GM15510 (cell line): ENCODE data around the gene GPC5.

ENCODE experiments used
- POLR2A ChIP-seq: IDR thresholded peaks from 3 replicates; pipeline ENCODE4 v1.6.1; 2011; ENCODE audit warnings: borderline replicate concordance; ENCODE audit not compliant: insufficient read length; ENCODE audit errors: extremely low read depth

GPC5 gene

GRCh38 chr13:92451060-92451459 is 1052.6 kb downstream of the GPC5 start:
- TF ChIP-seq POLR2A: no peak

- no peak for TF ChIP-seq POLR2A
Observed at GRCh38 chr13:92452840-92453239, 1054.4 kb downstream of the GPC5 start.

- no peak for TF ChIP-seq POLR2A
Observed at GRCh38 chr13:92459306-92459705, 1060.9 kb downstream of the GPC5 start.

- TF ChIP-seq POLR2A: no peak
Observed at GRCh38 chr13:92460479-92460878, 1062.1 kb downstream of the GPC5 start.

- TF ChIP-seq POLR2A: no peak
Observed at GRCh38 chr13:92461402-92461801, 1063.0 kb downstream of the GPC5 start.

- TF ChIP-seq POLR2A: no peak
Observed at GRCh38 chr13:92461831-92462230, 1063.4 kb downstream of the GPC5 start.

- no peak for TF ChIP-seq POLR2A
Observed at GRCh38 chr13:92463134-92463533, 1064.7 kb downstream of the GPC5 start.

- TF ChIP-seq POLR2A: no peak
Observed at GRCh38 chr13:92473765-92474475, 1075.5 kb downstream of the GPC5 start.

- TF ChIP-seq POLR2A: no peak
Observed at GRCh38 chr13:92480387-92480786, 1082.0 kb downstream of the GPC5 start.

GRCh38 chr13:92483894-92484293 is 1085.5 kb downstream of the GPC5 start:
- TF ChIP-seq POLR2A: no peak

GRCh38 chr13:92487238-92487637 is 1088.8 kb downstream of the GPC5 start:
- no peak for TF ChIP-seq POLR2A

GRCh38 chr13:92488249-92488852 is 1089.9 kb downstream of the GPC5 start:
- TF ChIP-seq POLR2A: no peak

- TF ChIP-seq POLR2A: no peak
Observed at GRCh38 chr13:92491839-92492238, 1093.4 kb downstream of the GPC5 start.

- no peak for TF ChIP-seq POLR2A
Observed at GRCh38 chr13:92494915-92495314, 1096.5 kb downstream of the GPC5 start.

- no peak for TF ChIP-seq POLR2A
Observed at GRCh38 chr13:92500192-92500591, 1101.8 kb downstream of the GPC5 start.

- TF ChIP-seq POLR2A: no peak
Observed at GRCh38 chr13:92510416-92510815, 1112.0 kb downstream of the GPC5 start.
